Tibial nerve (tissue), 4 donors: ENCODE measurements around the gene NR0B1. TPM values are rescaled to one million over a fixed set of nuclear protein-coding genes. Genes with fewer than 3 reads are reported as not detected.
A peak's percentile ranks its signal among the peaks of the same experiment; 100 is the strongest.

ENCODE experiments used
- DNase-seq, 2 donors: peaks; one replicate each; pipeline ENCODE4 v3.0.0-alpha.2; 2019; ENCODE audit warnings: low spot score in 2 of 2
- H3K27ac ChIP-seq, 4 donors: fragments of 200-600 bp; sonication (generic) in 3 of 4; one replicate each; pipeline ENCODE4 v1.5.1; 2017 to 2019; ENCODE audit warnings: mild to moderate bottlenecking in 1 of 4
- H3K27me3 ChIP-seq, 2 donors: fragments of 200-600 bp; sonication (generic) in 1 of 2; one replicate each; pipeline versions ENCODE4 v1.5.1 to v1.6.0; 2017 to 2019
- H3K36me3 ChIP-seq, 3 donors: fragments of 200-600 bp; sonication (generic); one replicate each; pipeline ENCODE4 v1.5.1; 2018 to 2019
- H3K4me1 ChIP-seq, 4 donors: fragments of 200-600 bp; sonication (generic) in 3 of 4; one replicate each; pipeline ENCODE4 v1.5.1; 2017 to 2019
- H3K4me3 ChIP-seq, 4 donors: fragments of 200-600 bp; sonication (generic) in 3 of 4; one replicate each; pipeline ENCODE4 v1.5.1; 2017 to 2019; ENCODE audit warnings: mild to moderate bottlenecking in 1 of 4, moderate library complexity in 1 of 4
- H3K9me3 ChIP-seq, 4 donors: fragments of 200-600 bp; sonication (generic) in 3 of 4; one replicate each; pipeline ENCODE4 v1.5.1; 2017 to 2019
- EP300 ChIP-seq, 2 donors: sonication (generic); formaldehyde crosslinking; IDR thresholded peaks; one replicate each; pipeline ENCODE4 v1.6.1; 2017; ENCODE audit warnings: antibody characterized with exemption in 2 of 2, mild to moderate bottlenecking in 1 of 2
- POLR2A ChIP-seq, 2 donors: fragments of 450-650 bp; IDR thresholded peaks; one replicate each; pipeline ENCODE4 v1.6.1; 2017; ENCODE audit warnings: antibody characterized with exemption in 2 of 2, mild to moderate bottlenecking in 2 of 2, moderate library complexity in 2 of 2
- WGBS, 2 donors: methylation state at CpG; one replicate each; pipeline ENCODE4 v1.1.5; 2018; 5-methylcytosine and 5-hydroxymethylcytosine counted together
- total RNA-seq, 4 donors: library from RNA; depleted of rRNA; stranded (reverse); fragments of >200 nt; gene quantifications; one replicate each; pipeline ENCODE4 v1.1.0, GENCODE V29; 2016
- TF ChIP-seq, protein P1 (sequence below), 5 experiments: fragments of 200-600 bp in 3 of 5; fragments of 450-650 bp in 2 of 5; sonication (generic) in 3 of 5; IDR thresholded peaks; one replicate each; pipeline ENCODE4 v1.5.1; 2016 to 2019; ENCODE audit warnings: antibody characterized with exemption in 5 of 5, mild to moderate bottlenecking in 3 of 5, moderate library complexity in 2 of 5

NR0B1 gene
- total RNA-seq, 4 donors from 2014 or later = 0.22 to 3.3 (median 1.0) TPM; not detected in 1

DNA sequence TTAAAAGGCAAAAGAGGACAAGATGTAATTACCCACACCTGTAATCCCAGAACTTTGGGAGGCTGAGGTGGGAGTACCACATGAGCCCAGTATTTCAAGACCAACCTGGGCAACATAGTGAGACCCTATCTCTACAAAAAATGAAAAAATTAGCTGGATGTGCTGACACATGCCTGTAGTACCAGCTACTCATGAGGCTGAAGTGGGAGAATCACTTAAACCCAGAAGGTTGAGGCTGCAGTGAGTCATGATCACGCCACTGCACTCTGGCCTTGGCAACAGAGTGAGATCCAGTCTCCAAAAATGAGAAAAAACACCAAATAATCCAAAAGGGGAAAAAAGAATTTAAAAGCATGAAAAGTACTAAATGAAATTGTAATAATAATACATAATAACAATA, 30.8 kb downstream of the NR0B1 start:
- no peak overlapping the region for H3K27ac ChIP-seq
- TF ChIP-seq, protein P1, sequence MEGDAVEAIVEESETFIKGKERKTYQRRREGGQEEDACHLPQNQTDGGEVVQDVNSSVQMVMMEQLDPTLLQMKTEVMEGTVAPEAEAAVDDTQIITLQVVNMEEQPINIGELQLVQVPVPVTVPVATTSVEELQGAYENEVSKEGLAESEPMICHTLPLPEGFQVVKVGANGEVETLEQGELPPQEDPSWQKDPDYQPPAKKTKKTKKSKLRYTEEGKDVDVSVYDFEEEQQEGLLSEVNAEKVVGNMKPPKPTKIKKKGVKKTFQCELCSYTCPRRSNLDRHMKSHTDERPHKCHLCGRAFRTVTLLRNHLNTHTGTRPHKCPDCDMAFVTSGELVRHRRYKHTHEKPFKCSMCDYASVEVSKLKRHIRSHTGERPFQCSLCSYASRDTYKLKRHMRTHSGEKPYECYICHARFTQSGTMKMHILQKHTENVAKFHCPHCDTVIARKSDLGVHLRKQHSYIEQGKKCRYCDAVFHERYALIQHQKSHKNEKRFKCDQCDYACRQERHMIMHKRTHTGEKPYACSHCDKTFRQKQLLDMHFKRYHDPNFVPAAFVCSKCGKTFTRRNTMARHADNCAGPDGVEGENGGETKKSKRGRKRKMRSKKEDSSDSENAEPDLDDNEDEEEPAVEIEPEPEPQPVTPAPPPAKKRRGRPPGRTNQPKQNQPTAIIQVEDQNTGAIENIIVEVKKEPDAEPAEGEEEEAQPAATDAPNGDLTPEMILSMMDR (IDR thresholded peaks at IDR 0.05) = no peak
- no peak for TF ChIP-seq POLR2A (IDR thresholded peaks at IDR 0.05)
- TF ChIP-seq EP300 (IDR thresholded peaks at IDR 0.05) = no peak
- H3K4me1 ChIP-seq = no peaks in the 10 kb centered on the region
- DNase-seq = no peak
- 53 to 87% methylated on average over 1 of the region's 1 CpG for WGBS, 2 donors
- no peaks in the 10 kb centered on the region for H3K36me3 ChIP-seq
- no peaks in the 10 kb centered on the region for H3K9me3 ChIP-seq
- H3K4me3 ChIP-seq = no peak overlapping the region
- H3K27me3 ChIP-seq = no peaks in the 10 kb centered on the region

DNA sequence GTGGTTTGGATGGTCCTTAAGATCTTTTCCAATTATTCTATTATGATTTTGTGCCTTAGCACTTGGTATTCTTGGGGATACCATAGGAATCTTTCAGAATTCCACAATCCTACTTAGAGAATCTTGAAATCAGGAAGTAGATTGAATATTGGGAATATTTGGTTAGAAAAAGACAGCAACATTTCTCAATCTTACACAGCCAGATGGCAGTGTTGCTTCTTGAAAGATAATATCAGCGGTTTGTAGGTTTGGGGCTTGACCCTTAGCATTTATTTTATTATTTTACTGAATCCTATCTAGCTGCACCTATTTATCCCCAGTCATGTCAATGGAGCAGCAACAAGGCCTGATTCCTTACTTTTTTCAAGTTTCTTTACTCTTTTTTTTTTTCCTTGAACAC, 33.7 kb downstream of the NR0B1 start:
- TF ChIP-seq, protein P1 (IDR thresholded peaks at IDR 0.05) = peak in 3 of 5 experiments; percentile 20 to 34 (median 24)
- no peak for TF ChIP-seq POLR2A (IDR thresholded peaks at IDR 0.05)
- Histone ChIP-seq H3K4me3 (no peak overlapping the region), H3K9me3 (no peaks in the 10 kb centered on the region), H3K27ac (no peak overlapping the region), H3K36me3 (no peaks in the 10 kb centered on the region), H3K27me3 (no peaks in the 10 kb centered on the region), H3K4me1 (no peaks in the 10 kb centered on the region)
- peak in 1 of 2 donors; percentile 8 for DNase-seq
- WGBS, 2 donors = 7 to 10% methylated on average over 1 of the region's 1 CpG

DNA sequence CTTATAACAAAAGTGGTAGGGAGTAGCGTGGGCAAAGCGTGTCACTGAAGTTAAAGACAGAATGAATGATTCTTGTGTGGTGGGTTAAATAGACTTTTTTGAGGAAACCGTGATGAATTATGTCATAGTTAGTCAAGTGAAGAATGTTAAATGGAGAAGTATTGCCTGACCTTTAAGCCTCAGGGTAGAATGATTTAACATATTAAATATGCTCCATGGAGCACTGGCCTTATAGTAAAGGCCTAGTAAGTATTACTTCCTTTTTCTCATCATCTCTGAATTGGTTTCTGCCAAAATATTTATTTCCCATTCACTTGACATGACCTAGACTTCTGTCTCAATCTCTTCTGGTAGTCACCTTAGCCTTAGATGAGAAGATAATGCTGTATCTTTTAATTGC, 38.6 kb downstream of the NR0B1 start:
- WGBS, 2 donors = 74 to 77% methylated on average over 3 of the region's 3 CpGs
- H3K27me3 ChIP-seq = peaks cover 0 to 9% of the 10 kb centered on the region in 2 donors

DNA sequence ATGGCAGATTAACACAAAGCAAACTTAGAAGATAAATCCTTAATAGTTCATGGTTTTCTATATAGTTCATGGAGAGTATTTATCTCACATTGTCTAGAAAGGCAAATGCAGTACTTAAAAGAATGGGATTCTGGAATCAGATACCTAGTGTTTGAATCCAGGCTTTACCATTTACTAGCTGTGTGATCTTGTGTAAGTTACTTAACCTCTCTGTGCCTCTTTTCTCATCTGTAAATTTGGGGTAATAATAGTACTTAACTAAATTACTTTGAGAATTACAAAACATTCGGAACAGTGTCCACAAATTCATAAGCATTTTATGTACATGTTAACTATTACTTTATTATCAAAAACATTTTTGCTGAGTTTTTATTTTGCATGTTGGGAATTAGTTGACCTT, 46.4 kb downstream of the NR0B1 start:
- WGBS, 2 donors = 83 to 88% methylated on average over 1 of the region's 1 CpG
- H3K4me3 ChIP-seq = no peak overlapping the region
- H3K27me3 ChIP-seq = peaks cover 0 to 9% of the 10 kb centered on the region in 2 donors
- H3K9me3 ChIP-seq = no peaks in the 10 kb centered on the region
- H3K27ac ChIP-seq = no peak overlapping the region
- no peaks in the 10 kb centered on the region for H3K4me1 ChIP-seq
- H3K36me3 ChIP-seq = no peaks in the 10 kb centered on the region
- TF ChIP-seq, protein P1 (IDR thresholded peaks at IDR 0.05) = no peak
- TF ChIP-seq EP300 (IDR thresholded peaks at IDR 0.05) (no peak), POLR2A (IDR thresholded peaks at IDR 0.05) (no peak)
- no peak for DNase-seq

More for the DNA sequence above, 38.6 kb downstream of the NR0B1 start:
- TF ChIP-seq EP300 (IDR thresholded peaks at IDR 0.05) = no peak
- TF ChIP-seq, protein P1 (IDR thresholded peaks at IDR 0.05) = no peak
- TF ChIP-seq POLR2A (IDR thresholded peaks at IDR 0.05) = no peak
- Histone ChIP-seq H3K27ac (no peak overlapping the region), H3K36me3 (no peaks in the 10 kb centered on the region), H3K9me3 (no peaks in the 10 kb centered on the region), H3K4me3 (no peak overlapping the region), H3K4me1 (no peaks in the 10 kb centered on the region)
- no peak for DNase-seq

DNA sequence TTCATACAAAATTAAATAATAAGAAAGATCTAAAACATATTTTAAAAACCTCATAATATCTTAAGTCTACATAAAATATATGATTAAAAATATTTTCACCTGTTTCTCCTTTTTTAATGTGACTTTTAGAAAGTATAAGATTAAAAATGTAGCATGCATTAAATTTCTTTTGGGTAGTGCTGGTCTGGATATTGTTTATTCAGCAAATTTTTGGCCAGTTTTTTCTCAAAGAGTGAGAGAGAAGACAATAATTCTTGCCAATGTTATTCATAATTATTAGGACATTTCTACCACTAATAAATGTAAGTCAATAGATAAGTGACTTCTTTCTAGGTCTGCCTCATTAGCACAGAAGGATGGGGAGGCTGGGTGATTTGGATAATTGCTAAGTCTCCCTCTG, 48.2 kb downstream of the NR0B1 start:
- no peak for DNase-seq
- Histone ChIP-seq H3K9me3 (no peaks in the 10 kb centered on the region), H3K4me1 (no peaks in the 10 kb centered on the region), H3K27ac (no peak overlapping the region), H3K27me3 (no peaks in the 10 kb centered on the region), H3K4me3 (no peak overlapping the region), H3K36me3 (no peaks in the 10 kb centered on the region)
- TF ChIP-seq EP300 (IDR thresholded peaks at IDR 0.05) (no peak), POLR2A (IDR thresholded peaks at IDR 0.05) (no peak)
- TF ChIP-seq, protein P1 (IDR thresholded peaks at IDR 0.05) = no peak
